ENCODE data around the gene PLEKHF1. TPM values are rescaled to one million over a fixed set of nuclear protein-coding genes. Genes with fewer than 3 reads are reported as not detected.

The PLEKHF1 gene
- total and polyA plus RNA-seq, 2 experiments from 2014 or later, result 9.3 to 18.0 TPM

DNA sequence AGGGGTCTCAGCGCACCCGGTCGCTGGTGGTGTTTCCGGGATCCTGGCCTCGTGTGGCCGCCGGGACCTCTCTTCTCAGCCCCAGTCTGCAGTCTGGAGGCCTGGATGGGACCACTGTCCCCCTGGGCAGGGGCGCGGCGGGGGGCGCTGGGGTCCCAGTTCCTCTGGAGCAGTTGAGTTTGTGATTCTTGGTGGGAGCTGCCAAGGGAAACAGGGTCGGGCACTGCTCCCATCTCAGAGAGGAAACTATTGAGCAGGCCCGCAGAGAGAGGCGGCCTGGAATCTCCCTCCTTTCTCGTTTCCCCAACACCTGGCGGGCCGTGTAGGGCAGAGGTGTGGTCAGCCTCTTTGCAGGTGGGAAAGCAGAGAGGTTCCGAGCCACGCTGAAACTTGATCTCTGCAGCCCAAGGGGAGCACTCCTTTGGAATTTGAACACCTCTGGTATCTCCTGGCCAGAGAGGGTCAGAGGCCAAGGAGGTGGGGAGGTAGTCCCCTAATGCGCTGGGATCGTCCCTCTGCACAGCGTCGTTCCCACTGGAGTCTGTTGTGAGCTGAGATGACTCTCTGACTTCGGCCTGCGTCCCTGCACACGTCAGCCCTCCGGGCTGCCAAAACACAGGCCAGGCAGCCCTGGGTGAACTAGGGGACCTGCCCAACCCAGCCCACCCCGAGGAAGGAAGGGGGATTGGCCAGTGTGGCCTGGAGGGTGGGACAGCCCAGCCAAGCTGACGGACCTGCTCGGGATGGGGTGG is 741 bp downstream of the PLEKHF1 start:
- TF ChIP-seq EZH2 (IDR thresholded peaks at IDR 0.05; ENCODE audit: insufficient read depth, poor library complexity, severe bottlenecking) (no peak), EZH2phosphoT487 (IDR thresholded peaks at IDR 0.05; ENCODE audit: insufficient read depth, low read depth) (no peak)
- H3K79me2 ChIP-seq (ENCODE audit: insufficient read depth), result peaks cover 36% of the 10 kb centered on the region
- peaks cover 41% of the 10 kb centered on the region for H3K4me1 ChIP-seq (ENCODE audit: insufficient read depth)
- DNase-seq, result peak; percentile 84
- H3K36me3 ChIP-seq (ENCODE audit: low read depth), result no peaks in the 10 kb centered on the region
- no peaks in the 10 kb centered on the region for H3K27me3 ChIP-seq (replicated peaks; ENCODE audit: insufficient read depth)
- H3K9me2 ChIP-seq (ENCODE audit: insufficient read depth), result no peaks in the 10 kb centered on the region
- 0 to 3% methylated on average over 26 of the region's 30 CpGs for WGBS, 2 experiments (ENCODE audit: low coverage in 1 of 2, low lambda C conversion rate in 2 of 2, missing lambda C conversion rate in 2 of 2)
- H3K9me3 ChIP-seq (ENCODE audit: low read depth), result no peaks in the 10 kb centered on the region
- in situ Hi-C loops (cut with MboI), result no loop called here
- H3K27ac ChIP-seq, result peak overlapping the region; percentile 83
- peak overlapping the region; percentile 51 for H2AFZ ChIP-seq
- peak overlapping the region; percentile 81 for H3K4me3 ChIP-seq
- peak overlapping the region; percentile 81 for H3K9ac ChIP-seq
- H3K4me2 ChIP-seq (ENCODE audit: unreplicated experiment), result peak overlapping the region; percentile 88
- H4K20me1 ChIP-seq (ENCODE audit: insufficient read depth), result no peaks in the 10 kb centered on the region
- H3F3A ChIP-seq (ENCODE audit: insufficient read depth), result peaks cover 37% of the 10 kb centered on the region

- peaks cover 29% of the 10 kb centered on the region for H3F3A ChIP-seq (ENCODE audit: insufficient read depth)
- peak overlapping the region; percentile 83 for H3K27ac ChIP-seq
- no peaks in the 10 kb centered on the region for H3K9me3 ChIP-seq (ENCODE audit: low read depth)
- peak; percentile 89 for DNase-seq
- peaks cover 44% of the 10 kb centered on the region for H3K79me2 ChIP-seq (ENCODE audit: insufficient read depth)
- H3K27me3 ChIP-seq (replicated peaks; ENCODE audit: insufficient read depth), result no peaks in the 10 kb centered on the region
- TF ChIP-seq EZH2phosphoT487 (IDR thresholded peaks at IDR 0.05; ENCODE audit: insufficient read depth, low read depth), result no peak
- no peaks in the 10 kb centered on the region for H3K36me3 ChIP-seq (ENCODE audit: low read depth)
- peak overlapping the region; percentile 81 for H3K4me3 ChIP-seq
- 4% methylated on average over 20 of the region's 20 CpGs for WGBS, 2 experiments (ENCODE audit: low coverage in 1 of 2, low lambda C conversion rate in 2 of 2, missing lambda C conversion rate in 2 of 2)
- H2AFZ ChIP-seq, result peak overlapping the region; percentile 51
- in situ Hi-C loops (cut with MboI), result no loop called here
- H4K20me1 ChIP-seq (ENCODE audit: insufficient read depth), result no peaks in the 10 kb centered on the region
- H3K4me2 ChIP-seq (ENCODE audit: unreplicated experiment), result peak overlapping the region; percentile 88
- H3K9me2 ChIP-seq (ENCODE audit: insufficient read depth), result no peaks in the 10 kb centered on the region
- peak overlapping the region; percentile 81 for H3K9ac ChIP-seq
- peaks cover 33% of the 10 kb centered on the region for H3K4me1 ChIP-seq (ENCODE audit: insufficient read depth)
Measured at GRCh38 chr19:29666578-29667386, 1.5 kb downstream of the PLEKHF1 start.

GRCh38 chr19:29667387-29667783 is 2.1 kb downstream of the PLEKHF1 start:
- peak overlapping the region; percentile 51; the same call in 1 of the 2 replicates for H2AFZ ChIP-seq
- WGBS, 2 experiments (ENCODE audit: low coverage in 1 of 2, low lambda C conversion rate in 2 of 2, missing lambda C conversion rate in 2 of 2), result 53 to 67% methylated on average over 8 to 11 of the region's 11 CpGs
- H3K9ac ChIP-seq, result peak overlapping the region; percentile 81
- H3K4me3 ChIP-seq, result peak overlapping the region; percentile 81
- DNase-seq, result no peak
- H3F3A ChIP-seq (ENCODE audit: insufficient read depth), result peaks cover 23% of the 10 kb centered on the region
- H3K79me2 ChIP-seq (ENCODE audit: insufficient read depth), result peaks cover 50% of the 10 kb centered on the region
- H3K4me1 ChIP-seq (ENCODE audit: insufficient read depth), result peaks cover 28% of the 10 kb centered on the region
- H3K27me3 ChIP-seq (replicated peaks; ENCODE audit: insufficient read depth), result no peaks in the 10 kb centered on the region
- in situ Hi-C loops (cut with MboI), result no loop called here
- TF ChIP-seq EZH2 (IDR thresholded peaks at IDR 0.05; ENCODE audit: insufficient read depth, poor library complexity, severe bottlenecking), result no peak
- TF ChIP-seq EZH2phosphoT487 (IDR thresholded peaks at IDR 0.05; ENCODE audit: insufficient read depth, low read depth), result no peak
- peak overlapping the region; percentile 83 for H3K27ac ChIP-seq
- H4K20me1 ChIP-seq (ENCODE audit: insufficient read depth), result no peaks in the 10 kb centered on the region
- no peaks in the 10 kb centered on the region for H3K36me3 ChIP-seq (ENCODE audit: low read depth)
- H3K9me3 ChIP-seq (ENCODE audit: low read depth), result no peaks in the 10 kb centered on the region
- H3K9me2 ChIP-seq (ENCODE audit: insufficient read depth), result no peaks in the 10 kb centered on the region
- peak overlapping the region; percentile 88 for H3K4me2 ChIP-seq (ENCODE audit: unreplicated experiment)

DNA sequence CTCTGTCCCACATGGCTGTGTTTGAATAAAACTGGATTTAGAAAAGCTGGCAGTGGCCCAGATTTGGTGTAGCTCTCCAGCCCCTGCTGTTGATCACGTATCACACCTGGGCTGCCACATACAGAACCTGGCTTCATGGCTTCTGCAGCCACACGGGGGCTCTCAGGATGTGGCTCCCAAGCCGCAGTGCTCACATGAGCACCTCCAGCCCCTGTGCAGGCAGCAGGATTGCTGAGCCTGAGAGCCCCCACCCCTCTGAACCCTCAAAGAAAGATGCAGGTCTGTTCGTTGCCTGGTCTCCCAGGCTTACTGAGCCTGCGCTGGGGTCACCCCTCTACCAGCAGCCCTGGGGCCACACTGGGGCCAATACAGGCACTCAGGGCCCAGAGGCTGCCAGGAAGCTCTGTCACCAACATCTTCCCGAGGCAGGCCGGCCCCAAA is 2.7 kb downstream of the PLEKHF1 start:
- H3K9ac ChIP-seq, result 0 out of 2 replicates have a peak overlapping the region, but pooled peaks have one; percentile 81
- no peak overlapping the region for H3K4me2 ChIP-seq (ENCODE audit: unreplicated experiment)
- in situ Hi-C loops (cut with MboI), result no loop called here
- H3F3A ChIP-seq (ENCODE audit: insufficient read depth), result peaks cover 20% of the 10 kb centered on the region
- H2AFZ ChIP-seq, result no peak overlapping the region
- H3K9me2 ChIP-seq (ENCODE audit: insufficient read depth), result no peaks in the 10 kb centered on the region
- H3K4me3 ChIP-seq, result no peak overlapping the region
- 61 to 63% methylated on average over 7 of the region's 7 CpGs for WGBS, 2 experiments (ENCODE audit: low coverage in 1 of 2, low lambda C conversion rate in 2 of 2, missing lambda C conversion rate in 2 of 2)
- no peaks in the 10 kb centered on the region for H3K36me3 ChIP-seq (ENCODE audit: low read depth)
- no peaks in the 10 kb centered on the region for H3K9me3 ChIP-seq (ENCODE audit: low read depth)
- H4K20me1 ChIP-seq (ENCODE audit: insufficient read depth), result no peaks in the 10 kb centered on the region
- peak overlapping the region; percentile 83; the same call in 1 of the 2 replicates for H3K27ac ChIP-seq
- H3K4me1 ChIP-seq (ENCODE audit: insufficient read depth), result peaks cover 26% of the 10 kb centered on the region
- TF ChIP-seq EZH2phosphoT487 (IDR thresholded peaks at IDR 0.05; ENCODE audit: insufficient read depth, low read depth) (no peak), EZH2 (IDR thresholded peaks at IDR 0.05; ENCODE audit: insufficient read depth, poor library complexity, severe bottlenecking) (no peak)
- H3K79me2 ChIP-seq (ENCODE audit: insufficient read depth), result peaks cover 55% of the 10 kb centered on the region
- peak; percentile 32 for DNase-seq
- H3K27me3 ChIP-seq (replicated peaks; ENCODE audit: insufficient read depth), result no peaks in the 10 kb centered on the region

Measured in GM23248 (cell line).